Pulmonary artery endothelial cell (primary cell): Measurements from ENCODE around the gene NUDT2. TPM values are rescaled to one million over a fixed set of nuclear protein-coding genes. Genes with fewer than 3 reads are reported as not detected.
"Not testable (repeated sequence)": the region's sequence is repeated elsewhere in the genome, so short reads cannot be mapped to it uniquely, and the experiment has no call there.

Experiments
- DNase-seq: peaks from one replicate; pipeline ENCODE4 v3.0.0-alpha.2; 2011; ENCODE audit warnings: low read depth, low spot score
- total RNA-seq: library from RNA; depleted of rRNA; stranded (reverse); fragments of >200 nt; gene quantifications from 2 replicates; pipeline ENCODE4 v1.2.3, GENCODE V29; 2014

The NUDT2 gene
- total RNA-seq, 1 donor from 2014 or later = 36.1 TPM

- no peak for DNase-seq
These were observed 5.5 kb downstream of the NUDT2 start for GRCh38 chr9:34334916-34335315.

GRCh38 chr9:34335376-34335775, 6.0 kb downstream of the NUDT2 start:
- no peak for DNase-seq

- DNase-seq = no peak
These were observed 8.0 kb downstream of the NUDT2 start for GRCh38 chr9:34337403-34337802.

GRCh38 chr9:34338079-34338478, 8.7 kb downstream of the NUDT2 start:
- not testable (repeated sequence) for DNase-seq

GRCh38 chr9:34338665-34339385, 9.5 kb downstream of the NUDT2 start:
- DNase-seq = no peak

- DNase-seq = no peak
These were observed 12.4 kb downstream of the NUDT2 start for GRCh38 chr9:34341659-34342295.

- no peak for DNase-seq
These were observed 13.7 kb downstream of the NUDT2 start for GRCh38 chr9:34343090-34343489.

- no peak for DNase-seq
These were observed 14.2 kb downstream of the NUDT2 start for GRCh38 chr9:34343605-34344004.

- no peak for DNase-seq
These were observed 17.8 kb downstream of the NUDT2 start for GRCh38 chr9:34346873-34347799.

- DNase-seq = no peak
These were observed 18.4 kb downstream of the NUDT2 start for GRCh38 chr9:34347800-34348158.

GRCh38 chr9:34349324-34349723, 20.0 kb downstream of the NUDT2 start:
- DNase-seq = no peak

- not testable (repeated sequence) for DNase-seq
These were observed 22.8 kb downstream of the NUDT2 start for GRCh38 chr9:34352122-34352652.

- not testable (repeated sequence) for DNase-seq
These were observed 23.6 kb downstream of the NUDT2 start for GRCh38 chr9:34352957-34353356.

- DNase-seq = no peak
These were observed 33.3 kb downstream of the NUDT2 start for GRCh38 chr9:34362614-34363214.

- DNase-seq = peak; percentile 51
These were observed 34.4 kb downstream of the NUDT2 start for GRCh38 chr9:34363619-34364351.

- no peak for DNase-seq
These were observed 35.9 kb downstream of the NUDT2 start for GRCh38 chr9:34365282-34365681.

- DNase-seq = no peak
These were observed 37.0 kb downstream of the NUDT2 start for GRCh38 chr9:34366365-34366764.

- not testable (repeated sequence) for DNase-seq
These were observed 38.5 kb downstream of the NUDT2 start for GRCh38 chr9:34367751-34368410.

- not testable (repeated sequence) for DNase-seq
These were observed 39.4 kb downstream of the NUDT2 start for GRCh38 chr9:34368796-34369195.

GRCh38 chr9:34369636-34370035, 40.3 kb downstream of the NUDT2 start:
- no peak for DNase-seq
